G401 (cell line): ENCODE data around the gene GNA14. TPM values are rescaled to one million over a fixed set of nuclear protein-coding genes. Genes with fewer than 3 reads are reported as not detected.
"Not testable (repeated sequence)": the region's sequence is repeated elsewhere in the genome, so short reads cannot be mapped to it uniquely, and the experiment has no call there.

Experiments
- DNase-seq: peaks from one replicate; pipeline ENCODE4 v3.0.0-alpha.2; 2015; ENCODE audit warnings: low spot score
- in situ Hi-C: cut with HindIII; loops from 2 replicates; pipeline ENCODE4 v1.10.0; 2016; ENCODE audit warnings: low sequenced_read_pairs, mixed read lengths
- total RNA-seq: library from RNA; depleted of rRNA; stranded (reverse); fragments of >200 nt; shearing (Covaris generic); gene quantifications from 2 replicates; pipeline ENCODE4 v1.2.3, GENCODE V29; 2014; rRNA removed

GNA14 gene
- total RNA-seq, result not detected in 2 replicates

DNA sequence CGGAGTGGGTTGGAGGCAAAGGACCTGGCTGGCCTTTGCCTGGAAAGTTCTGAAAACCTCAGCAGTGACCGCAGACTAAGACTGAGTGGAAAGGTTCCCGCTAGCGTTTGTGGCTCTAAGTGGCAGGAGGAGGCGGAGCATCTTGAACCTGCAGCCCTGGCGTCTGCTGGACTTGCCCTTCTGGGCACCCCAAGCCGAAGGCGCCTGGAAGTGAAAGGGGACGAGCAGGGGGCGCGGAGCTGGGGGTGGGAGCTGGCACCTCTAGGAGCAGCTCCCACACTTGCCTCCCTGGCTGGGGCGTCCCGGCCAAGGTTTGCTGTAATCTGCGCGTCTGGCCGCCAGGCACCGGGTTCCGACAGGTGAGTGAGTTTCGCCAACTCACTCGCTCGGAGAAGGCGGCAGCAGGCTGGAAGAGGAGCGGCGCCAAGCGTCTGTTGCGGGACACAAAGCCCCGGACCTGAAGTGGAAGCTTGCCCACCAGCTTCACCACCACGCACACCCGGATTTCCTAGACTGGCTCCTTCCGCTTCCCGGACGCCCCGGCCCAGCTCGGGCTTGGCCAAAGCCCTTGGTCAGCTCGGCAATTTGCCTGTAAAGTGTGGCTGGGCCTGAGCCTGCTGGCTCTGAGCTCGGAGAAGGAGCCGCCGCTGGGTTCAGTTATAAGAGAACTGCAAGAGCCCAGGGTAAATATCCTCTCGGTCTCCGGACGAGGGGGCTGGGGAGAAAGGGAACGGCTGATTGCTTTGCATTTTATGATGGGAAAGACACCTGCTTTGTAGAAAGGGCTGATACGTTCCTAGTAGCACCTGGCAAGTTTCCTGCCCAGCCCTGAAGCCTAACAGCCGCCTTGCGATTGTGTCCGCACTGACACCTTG, at the start of gene GNA14:
Gene GNA14, minus strand, starts transcription at position 89 of the 875 bp plus-strand sequence. CDS start 529 bp downstream, outside the sequence.
- no peak for DNase-seq
- in situ Hi-C loops, result no loop called here

DNA sequence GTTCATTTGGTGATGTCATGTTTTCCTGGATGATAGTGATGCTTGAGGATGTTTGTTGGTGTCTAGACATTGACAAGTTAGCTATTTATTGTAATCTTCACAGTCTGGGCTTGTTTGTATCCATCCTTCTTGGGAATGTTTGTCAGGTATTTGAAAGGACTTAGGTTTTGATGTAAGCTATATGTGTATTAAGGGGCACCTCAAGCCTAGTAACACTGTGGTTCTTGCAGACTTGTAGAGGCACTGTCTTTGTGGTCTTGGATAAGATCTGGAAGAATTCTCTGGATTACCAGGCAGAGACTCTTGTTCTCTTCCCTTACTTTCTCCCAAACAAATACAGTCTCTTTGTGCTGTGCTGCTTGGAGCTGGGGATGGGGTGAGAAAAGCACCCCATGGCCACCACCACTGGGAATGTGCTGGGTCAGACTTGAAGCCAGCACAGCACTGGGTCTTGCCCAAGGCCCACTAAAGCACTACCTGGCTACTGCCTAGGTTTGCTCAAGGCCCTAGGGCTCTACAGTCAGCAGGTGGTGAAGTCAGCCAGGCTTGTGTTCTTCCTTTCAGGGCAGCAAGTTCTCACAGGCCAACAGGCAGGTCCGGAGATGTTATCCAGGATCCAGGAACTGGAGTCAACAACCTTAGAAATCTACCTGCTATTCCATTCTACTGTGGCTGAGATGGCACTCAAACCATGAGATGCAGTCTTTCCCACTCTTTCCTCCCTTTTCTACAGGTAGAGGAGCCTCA, 49.3 kb upstream of the GNA14 start:
- in situ Hi-C loops, result no loop called here
- DNase-seq, result no peak

DNA sequence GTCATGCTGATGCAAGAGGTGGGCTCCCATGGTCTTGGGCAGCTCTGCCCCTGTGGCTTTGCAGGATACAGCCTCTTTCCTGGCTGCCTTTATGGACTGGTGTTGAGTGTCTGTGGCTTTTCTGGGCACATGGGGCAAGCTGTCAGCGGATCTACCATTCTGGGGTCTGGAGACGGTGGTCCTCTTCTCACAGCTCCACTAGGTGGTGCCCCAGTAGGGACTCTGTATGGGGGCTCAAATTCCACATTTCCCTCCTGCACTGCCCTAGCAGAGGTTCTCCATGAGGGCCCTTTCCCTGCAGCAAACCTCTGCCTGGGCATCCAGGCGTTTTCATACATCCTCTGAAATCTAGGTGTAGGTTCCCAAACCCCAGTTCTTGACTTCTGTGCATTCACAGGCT, 42.6 kb upstream of the GNA14 start:
- DNase-seq, in situ Hi-C loops: not testable (repeated sequence)

DNA sequence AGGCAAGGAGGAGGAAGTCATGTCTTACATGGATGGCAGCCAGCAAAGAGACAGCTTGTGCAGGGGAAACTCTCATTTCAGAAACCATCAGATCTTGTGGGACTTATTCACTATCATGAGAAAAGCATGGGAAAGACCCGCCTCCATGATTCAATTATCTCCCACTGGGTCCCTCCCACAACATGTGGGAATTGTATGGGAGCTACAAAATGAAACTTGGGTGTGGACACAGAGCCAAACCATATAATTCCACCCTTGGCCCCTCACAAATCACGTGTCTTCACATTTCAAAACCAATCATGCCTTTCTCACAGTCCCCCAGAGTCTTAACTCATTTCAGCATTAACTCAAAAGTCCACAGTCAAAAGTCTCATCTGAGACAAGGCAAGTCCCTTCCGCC, 42.0 kb upstream of the GNA14 start:
- DNase-seq, in situ Hi-C loops: not testable (repeated sequence)

DNA sequence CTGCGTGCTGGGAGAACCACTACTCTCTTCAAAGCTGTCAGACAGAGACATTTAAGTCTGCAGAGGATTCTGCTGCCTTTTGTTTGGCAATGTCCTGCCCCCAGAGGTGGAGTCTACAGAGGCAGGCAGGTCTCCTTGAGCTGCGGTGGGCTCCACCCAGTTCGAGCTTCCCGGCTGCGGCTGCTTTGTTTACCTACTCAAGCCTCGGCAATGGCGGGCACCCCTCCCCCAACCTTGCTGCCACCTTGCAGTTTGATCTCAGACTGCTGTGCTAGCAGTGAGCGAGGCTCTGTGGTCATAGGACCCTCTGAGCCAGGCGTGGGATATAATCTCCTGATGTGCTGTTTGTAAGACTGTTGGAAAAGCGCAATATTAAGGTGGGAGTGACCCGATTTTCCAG, 39.6 kb upstream of the GNA14 start:
- in situ Hi-C loops, DNase-seq: not testable (repeated sequence)

DNA sequence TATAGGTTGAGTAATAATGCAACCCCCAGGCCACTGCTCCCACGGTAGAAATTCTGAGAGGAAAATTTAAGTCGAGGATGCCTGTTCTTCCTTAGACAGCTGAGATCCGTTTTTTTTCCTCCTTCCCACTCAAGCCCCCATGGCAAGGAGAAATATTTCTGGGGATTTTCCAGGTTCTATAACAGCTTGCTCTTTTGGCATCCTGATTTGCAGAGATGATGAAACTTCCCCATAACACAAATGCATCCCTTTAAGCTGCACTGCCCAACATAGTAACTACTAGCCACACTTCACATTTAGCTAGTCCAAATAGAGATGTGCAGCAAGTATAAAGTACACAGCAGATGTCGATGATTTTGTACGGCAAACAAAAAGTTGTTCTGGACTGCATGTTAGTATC, 32.5 kb upstream of the GNA14 start:
- DNase-seq, result no peak
- in situ Hi-C loops, result no loop called here

DNA sequence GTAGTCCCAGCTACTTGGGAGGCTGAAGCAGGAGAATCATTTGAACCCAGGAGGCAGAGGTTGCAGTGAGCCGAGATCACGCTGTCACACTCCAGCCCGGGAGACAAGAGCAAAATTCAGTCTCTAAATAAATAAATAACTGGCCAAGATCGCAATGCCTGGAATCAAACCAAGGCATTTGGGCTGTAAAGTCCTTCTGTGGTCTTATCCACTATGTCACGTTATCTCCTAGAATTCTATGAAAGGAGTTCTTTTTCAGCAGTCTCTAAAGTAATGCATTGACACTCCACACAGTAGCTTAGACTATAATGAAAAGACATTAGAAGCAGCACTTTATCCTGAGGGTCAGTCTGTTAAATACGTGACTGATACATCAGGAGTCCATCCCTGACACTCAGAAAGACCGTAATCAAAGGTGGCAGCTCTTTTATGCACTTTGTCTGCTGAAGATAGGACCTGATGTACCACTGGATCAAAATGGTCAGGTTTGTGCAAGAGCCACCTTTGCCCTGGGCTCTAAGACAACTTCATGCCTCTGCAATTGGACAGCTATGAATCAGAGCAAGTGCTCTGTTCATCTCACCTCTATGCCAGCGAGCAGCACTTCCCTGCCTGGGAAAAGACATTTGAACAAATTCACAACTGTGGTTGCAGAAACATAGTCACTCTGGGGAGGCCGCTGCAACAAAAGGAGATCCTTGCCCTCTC, 31.7 kb upstream of the GNA14 start:
- in situ Hi-C loops, result no loop called here

DNA sequence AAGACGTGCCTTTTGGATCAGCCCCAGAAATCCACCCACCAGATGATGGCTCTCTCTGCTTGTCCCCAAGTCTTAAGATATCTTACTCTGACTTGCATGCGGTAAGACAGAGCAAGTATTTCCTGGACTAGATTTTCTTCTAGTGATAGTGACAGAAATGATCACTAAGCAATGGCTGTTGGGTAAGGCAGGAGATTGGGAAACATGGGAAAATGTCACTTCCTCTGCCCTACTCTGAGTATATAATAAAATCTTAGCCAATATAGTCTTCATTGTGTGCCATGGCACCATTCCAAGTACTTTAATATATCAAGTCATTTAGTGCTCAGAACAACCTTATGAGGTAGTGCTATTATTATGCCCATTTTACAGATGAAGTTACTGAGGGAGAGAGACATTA, 31.0 kb upstream of the GNA14 start:
- no peak for DNase-seq
- in situ Hi-C loops, result no loop called here

More for the DNA sequence above, 31.7 kb upstream of the GNA14 start:
- no peak for DNase-seq

DNA sequence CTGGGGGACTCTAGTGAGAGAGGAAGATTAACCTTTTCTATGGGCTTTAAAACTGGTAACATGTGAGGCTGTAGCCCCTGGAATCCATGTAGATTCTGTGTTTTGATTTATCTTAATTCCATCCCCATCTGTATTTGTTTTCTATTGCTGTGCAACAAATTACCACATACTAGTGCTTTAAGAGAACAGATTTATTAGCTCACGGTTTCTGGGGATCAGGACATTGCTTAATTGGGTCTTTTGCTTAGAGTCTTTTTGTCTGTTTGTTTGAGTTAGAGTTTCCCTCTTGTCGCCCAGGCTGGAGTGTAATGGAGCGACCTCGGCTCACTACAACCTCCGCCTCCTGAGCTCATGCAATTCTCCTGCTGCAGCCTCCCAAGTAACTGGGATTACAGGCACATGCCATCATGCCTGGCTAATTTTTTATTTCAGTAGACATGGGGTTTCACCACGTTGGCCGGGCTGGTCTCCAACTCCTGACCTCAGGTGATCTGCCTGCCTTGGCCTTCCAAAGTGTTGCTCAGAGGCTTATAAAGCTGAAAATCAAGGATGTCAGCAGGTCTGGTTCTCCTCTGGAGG, 29.9 kb upstream of the GNA14 start:
- in situ Hi-C loops, result no loop called here
- no peak for DNase-seq

DNA sequence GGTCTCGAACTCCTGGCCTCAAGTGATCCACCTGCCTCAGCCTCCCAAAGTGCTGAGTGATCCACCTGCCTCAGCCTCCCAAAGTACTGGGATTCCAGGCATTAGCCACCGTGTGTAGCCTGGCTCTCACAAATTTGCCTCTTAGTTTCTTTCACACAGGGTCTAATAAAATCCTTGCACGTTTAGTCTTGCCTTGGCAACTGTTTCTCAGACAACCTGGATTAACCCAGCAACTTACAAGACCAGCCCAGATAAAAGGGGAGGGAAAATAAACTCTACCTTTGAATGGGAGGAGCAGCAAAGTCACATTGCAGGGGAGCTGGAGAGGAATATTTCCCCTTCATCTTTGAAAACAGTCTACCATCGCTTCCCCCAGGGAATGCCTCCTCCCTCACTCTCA, 29.3 kb upstream of the GNA14 start:
- in situ Hi-C loops, result no loop called here
- DNase-seq, result no peak

DNA sequence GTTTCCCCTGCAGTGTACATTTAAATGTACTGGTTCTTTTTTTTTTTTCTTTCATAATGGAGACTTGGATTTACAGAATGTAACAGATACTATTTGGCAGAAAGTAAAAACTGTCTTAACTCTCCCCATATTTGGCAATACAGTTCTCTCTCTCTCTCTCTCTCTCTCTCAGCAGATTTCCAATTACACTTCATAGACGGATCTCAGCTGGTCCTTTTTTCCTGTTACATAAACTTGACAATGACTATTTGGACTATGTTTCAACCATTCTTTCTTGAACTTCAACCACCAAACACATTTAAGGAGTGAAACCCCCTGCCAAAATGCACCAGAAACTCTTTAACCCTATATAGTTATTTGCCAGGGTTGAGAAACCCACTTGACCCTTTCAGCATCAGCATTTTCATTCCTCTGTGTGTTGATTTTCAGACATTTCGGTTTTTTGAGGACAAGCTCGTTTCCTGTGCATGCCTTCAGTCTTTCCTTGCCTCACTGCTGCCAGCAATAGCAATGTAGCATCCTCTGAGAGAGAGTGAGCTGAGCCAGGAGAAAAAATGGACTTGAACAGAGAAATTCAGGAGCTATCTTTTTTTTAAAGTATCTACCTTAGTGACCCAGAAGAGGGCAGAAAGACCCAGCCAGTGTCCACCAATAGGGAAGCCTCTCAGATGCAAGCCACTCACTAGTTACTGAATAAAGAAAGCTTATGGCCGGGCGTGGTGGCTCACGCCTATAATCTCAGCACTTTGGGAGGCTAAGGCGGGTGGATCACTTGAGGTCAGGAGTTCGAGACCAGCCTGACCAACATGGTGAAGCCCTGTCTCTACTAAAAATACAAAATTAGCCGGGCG, 26.0 kb upstream of the GNA14 start:
- no peak for DNase-seq
- in situ Hi-C loops, result no loop called here

DNA sequence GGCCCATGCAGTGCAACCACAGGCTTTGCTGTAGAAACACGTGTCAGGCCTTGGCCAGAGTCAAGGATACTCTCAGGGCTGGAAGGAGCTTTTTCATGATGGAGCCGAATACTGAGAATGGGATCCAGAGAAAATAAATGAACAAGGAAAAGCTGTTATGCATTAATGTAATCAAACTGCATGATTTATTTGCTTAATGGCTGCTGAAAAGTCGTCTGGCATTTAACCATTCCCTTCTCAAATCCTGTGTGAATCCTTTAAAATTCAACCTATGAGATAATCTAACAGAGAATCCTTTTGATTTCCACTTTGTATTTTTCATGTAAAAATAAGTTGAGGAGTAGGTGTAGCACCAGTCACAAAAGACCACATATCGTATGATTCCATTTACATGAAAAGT, 24.1 kb upstream of the GNA14 start:
- in situ Hi-C loops, result no loop called here
- DNase-seq, result no peak

DNA sequence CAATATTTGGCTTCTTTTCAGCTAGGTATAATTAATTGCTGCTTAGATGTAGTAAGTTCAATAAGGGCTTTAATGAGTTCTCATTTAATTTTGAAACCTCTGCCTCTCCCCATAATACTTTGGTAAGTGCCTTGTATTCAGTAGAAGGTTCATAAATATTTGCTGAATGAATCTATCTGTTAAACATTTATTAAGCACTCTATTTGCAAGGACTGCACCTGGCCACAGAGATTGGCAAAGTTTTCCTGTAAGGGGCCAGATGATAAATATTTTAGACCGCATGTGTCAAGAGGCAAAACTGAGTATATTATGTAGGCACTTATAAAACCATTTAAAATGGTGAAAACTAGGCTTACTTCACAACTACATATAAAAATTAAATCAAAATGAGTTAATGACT, 19.0 kb upstream of the GNA14 start:
- in situ Hi-C loops, result no loop called here
- no peak for DNase-seq

DNA sequence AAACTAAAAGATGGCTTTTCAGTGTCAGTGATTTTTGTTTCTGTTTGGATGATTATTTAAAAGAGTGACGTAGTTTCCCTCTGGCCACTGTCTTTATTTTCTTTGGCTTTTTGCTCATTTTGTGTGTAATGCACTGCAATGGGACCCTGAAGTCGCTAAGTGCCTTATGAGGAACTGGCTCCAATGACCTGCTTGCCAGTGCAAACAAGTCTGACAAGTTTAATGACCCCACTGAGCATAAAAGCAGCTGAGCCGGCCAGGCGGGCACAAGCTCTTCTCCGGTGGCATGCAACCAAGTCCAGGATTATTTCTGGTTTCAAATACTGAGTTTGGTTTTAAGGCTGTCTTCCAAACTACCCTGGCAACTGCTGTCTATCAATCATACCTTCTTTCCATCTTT, 15.6 kb upstream of the GNA14 start:
- DNase-seq, result no peak
- in situ Hi-C loops, result no loop called here

DNA sequence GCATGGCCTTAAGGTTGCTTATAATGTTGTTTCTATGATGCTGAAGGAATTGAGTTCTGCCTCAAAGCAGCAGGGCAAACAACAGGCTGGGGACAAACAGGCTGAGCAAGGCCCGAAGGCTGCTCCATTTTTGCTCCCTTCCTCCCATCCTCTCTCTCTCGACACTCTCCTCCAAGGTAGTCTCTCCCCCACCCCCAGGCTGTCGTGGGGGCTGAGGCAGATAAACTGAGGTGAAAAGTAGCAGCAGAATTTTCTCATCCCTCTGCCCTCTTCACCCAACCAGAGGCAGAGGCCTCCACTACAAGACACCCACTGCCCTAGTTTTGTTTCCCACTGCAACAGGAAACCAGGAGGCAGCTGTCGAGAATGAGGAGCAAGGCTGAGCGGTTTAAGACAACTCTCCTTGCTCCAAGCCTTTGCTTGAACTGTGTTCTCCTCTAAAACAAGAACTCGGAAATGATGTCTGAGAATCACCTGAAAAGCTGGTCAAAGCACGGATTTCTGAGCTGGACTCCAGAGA, 13.5 kb upstream of the GNA14 start:
- in situ Hi-C loops, result no loop called here
- DNase-seq, result no peak

DNA sequence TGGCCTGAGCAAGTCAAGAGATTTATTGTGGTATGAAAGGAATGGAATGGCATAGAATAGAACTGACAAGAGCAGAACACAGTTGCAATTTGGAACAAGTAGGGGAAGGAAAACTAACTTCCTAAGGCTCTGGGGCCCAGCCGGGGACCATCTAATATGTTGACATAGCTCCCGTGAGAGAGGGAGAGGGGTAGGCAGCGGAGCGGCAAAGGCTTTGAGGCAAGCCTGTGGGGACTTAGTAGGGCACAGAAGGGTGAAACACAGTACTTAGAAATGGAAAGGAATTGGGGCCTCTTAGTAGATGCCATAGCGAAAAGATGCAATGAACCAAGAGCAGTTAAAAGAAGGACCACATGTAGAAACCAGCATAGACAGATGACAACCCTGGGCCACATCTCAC, 11.8 kb upstream of the GNA14 start:
- in situ Hi-C loops, result no loop called here
- no peak for DNase-seq

DNA sequence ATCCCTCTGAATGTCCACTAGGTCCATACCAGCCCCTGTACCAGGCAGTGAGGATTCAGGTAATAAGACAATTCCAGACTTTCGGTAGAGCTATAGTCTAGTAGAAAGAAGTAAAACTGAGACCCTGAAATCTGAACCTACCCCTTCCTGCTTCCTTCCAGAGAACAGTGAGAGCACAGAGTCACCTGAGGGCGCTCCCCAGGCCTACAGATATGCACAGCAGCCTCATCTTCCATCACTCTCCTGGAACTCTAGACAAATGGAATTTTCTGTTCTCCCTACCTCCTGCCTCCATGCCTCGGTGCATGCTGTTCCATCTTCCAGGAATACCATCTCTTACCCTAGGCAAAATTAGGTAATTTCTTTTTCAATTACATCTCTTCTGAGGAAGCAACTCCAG, 3.1 kb upstream of the GNA14 start:
- no peak for DNase-seq
- in situ Hi-C loops, result no loop called here

DNA sequence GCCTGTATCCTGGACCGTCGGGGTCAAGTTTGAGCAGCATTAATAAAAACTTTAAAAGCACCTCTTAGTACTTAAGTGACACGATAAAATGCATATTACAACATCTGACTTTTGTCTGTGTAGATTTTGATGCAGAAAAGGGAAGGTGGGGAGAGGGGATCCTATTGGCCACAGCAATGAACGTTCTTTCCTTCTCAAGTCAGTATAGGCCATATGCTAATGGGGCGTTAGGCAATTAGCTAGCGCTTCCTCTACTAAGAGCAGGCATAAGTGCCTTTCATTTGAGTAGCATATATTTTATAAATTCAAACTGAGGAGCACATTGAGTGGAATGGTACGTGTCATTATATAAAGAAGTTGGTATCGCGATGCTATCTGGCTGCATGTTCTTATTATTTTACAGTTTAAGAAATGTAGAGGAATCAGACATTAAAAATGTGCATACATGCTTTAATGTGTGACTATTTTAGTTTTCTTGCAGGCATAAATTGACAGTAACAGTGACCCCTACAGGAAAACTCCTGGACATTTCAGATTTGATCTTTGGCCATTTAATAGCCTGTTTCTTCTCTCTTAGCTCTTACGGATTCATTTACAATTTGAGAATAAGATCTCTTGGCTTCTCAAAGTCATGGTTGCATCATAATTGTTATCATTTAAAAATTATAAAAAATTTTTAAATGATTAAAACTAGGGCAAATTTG, 1.1 kb upstream of the GNA14 start:
- in situ Hi-C loops, result no loop called here
- DNase-seq, result no peak
